HG03520 (cell line): ENCODE data around the gene CGB2.
"Not testable (repeated sequence)": the region's sequence is repeated elsewhere in the genome, so short reads cannot be mapped to it uniquely, and the experiment has no call there.

Experiments
- ATAC-seq: cut with Tn5 transposase; IDR thresholded peaks from one replicate; pipeline ENCODE4 v1.9.1; 2021; ENCODE audit warnings: mild to moderate bottlenecking, moderate library complexity; ENCODE audit not compliant: unreplicated experiment

CGB2 gene

DNA sequence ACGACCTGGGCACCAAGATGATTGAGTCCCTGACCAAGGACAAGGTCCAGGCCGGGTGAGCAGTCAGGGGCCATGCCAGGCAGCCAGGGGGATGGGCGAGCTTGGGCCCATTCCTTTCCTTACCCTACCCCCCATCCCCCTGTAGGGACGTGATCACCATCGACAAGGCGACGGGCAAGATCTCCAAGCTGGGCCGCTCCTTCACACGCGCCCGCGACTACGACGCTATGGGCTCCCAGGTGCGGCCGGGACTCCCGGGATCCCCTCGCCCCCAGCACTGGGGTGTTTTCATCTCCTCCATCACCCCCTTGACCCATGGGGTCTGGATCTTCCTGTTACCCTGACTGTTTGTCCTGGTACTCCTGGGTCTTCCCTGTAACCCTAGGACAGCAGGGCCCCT lies 21.9 kb upstream of the CGB2 start:
- no peak for ATAC-seq

GRCh38 chr19:49010453-49010852 lies 21.2 kb upstream of the CGB2 start:
- ATAC-seq: no peak

- ATAC-seq: no peak
Measured at GRCh38 chr19:49011194-49011593, 20.5 kb upstream of the CGB2 start.

GRCh38 chr19:49014123-49014869 lies 17.4 kb upstream of the CGB2 start:
- ATAC-seq: no peak

DNA sequence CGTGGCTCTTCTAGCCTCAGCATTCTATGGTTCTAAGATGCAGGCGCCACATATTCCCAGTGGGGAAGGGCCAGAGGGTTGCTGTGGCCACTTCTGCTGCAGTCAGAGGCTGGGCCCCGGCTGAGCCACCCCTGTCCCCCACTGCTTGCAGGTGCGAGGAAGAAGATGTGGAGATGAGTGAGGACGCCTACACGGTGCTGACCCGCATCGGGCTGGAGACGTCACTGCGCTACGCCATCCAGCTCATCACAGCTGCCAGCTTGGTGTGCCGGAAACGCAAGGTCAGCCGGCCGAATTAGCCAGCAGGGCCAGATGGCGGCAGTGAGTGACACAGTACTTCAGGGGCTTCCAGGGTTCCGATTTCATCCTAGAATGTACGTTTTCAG lies 16.8 kb upstream of the CGB2 start:
- no peak for ATAC-seq

DNA sequence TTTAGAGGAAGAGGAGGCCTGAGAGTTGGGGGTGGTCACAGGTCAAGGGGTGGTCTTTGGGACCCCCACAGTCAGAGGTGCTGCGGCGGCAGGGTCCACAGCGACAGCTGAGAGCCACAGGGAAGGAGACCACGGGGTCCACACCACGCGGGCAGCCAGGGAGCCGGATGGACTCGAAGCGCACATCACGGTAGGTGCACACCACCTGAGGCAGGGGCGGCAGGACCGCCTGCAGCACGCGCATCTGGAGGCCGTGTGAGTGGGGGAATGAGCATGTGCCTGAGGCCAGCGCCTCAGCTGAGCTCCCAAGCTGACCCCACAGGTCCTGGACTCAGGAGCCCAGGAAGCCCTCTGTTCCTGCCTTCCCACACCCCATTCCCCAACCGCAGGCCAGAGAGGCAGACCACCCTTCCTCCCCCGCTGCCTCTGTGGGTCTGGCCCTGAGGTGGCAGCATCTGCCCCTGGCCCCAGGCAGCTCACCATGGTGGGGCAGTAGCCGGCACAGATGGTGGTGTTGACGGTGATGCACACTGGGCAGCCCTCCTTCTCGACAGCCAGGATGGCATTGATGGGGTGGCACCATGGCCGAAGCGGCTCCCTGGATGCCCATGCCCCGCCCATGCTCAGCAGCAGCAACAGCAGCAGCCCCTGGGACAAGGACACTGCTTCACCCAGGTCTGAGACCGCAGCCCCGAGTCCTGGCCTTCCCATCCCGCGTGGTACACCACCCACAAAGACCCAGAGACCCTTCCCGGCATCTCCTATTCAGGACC lies 15.4 kb upstream of the CGB2 start:
- ATAC-seq: no peak

GRCh38 chr19:49017041-49017665 lies 14.5 kb upstream of the CGB2 start, which contains the start of gene LHB:
Gene LHB (minus strand): TSS chr19:49017091. CDS start chr19:49017081, 10 bp downstream.
- no peak for ATAC-seq

GRCh38 chr19:49017666-49018351 lies 13.9 kb upstream of the CGB2 start:
- no peak for ATAC-seq

GRCh38 chr19:49018388-49019241 lies 13.1 kb upstream of the CGB2 start:
- ATAC-seq: not testable (repeated sequence)

GRCh38 chr19:49019242-49019932 lies 12.3 kb upstream of the CGB2 start:
- no peak for ATAC-seq

DNA sequence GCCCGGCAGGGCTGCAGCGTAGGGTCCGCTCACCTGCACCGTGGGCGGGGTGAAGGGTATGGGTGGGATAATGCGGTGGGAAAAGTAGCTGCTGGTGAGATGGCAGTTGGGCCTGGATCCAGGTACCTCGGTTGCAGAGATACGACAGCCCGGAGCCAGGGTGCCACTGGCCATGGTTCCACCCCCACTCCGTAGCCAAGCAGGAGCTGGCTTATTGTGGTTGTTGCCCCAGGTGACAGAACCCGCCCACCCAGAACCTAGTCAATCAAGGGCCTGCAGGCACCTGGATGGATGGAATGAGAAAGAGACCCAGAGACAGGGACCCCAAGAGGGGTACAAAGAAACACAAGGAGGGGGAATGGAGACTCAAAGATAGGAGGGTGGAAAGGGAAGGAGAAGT lies 11.3 kb upstream of the CGB2 start:
- no peak for ATAC-seq

DNA sequence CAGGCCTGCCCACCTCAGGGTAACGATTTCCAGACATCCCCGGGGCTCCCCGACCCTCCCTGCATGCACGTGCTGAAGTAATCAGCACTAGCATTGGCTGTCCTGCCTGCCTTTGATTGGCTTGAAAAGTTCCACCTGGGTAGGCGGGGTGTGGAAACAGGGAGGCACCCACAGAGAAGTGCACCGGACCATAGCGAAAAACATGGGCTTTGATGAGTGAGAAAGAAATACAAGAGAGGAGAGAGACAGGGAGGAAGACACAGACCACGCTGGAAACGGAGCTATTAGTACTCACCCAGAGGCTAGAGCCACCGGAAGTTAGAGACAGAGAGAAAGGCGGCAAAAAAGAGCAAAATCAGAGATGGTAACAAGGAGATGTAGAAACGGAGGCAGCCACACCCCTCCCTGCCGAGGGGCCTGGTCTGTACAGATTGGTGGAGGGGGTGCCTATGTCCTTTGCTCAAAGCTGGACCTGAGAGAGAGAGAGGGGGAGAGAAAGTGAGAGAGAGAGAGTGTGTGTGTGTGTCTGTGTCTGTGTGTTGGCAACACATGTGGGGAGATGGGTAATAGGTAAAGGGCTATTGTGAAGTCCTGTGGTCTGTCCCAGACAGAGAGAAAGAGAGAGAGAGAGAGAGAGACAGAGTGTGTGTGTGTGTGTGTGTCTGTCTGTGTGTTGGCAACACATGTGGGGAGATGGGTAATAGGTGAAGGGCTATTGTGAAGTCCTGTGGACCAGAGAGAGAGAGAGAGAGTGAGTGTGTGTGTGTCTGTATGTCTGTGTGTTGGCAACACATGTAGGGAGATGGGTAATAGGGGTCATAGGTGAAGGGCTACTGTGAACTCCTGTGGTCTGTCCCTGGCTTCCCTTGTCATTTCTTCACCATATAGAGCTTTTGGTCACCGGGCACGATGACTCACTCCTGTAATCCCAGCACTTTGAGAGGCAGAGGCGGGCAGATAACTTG lies 10.5 kb upstream of the CGB2 start:
- ATAC-seq: no peak

DNA sequence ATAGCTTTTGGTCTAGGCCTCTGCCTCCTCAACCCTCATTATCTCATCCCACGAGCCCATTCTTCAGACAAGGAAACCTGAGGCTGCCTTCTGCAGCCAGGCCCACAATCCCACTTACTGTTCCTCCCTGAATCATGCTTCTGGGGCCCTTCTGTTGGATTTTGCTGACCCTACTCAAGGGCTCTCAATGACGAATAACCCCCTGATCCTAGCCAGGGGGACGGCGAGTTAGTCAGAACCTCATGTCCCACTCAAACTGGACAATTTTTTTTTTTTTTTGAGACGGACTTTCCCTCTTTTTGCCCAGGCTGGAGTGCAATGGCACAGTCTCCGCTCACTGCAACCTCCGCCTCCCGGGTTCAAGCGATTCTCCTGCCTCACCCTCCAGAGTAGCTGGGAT lies 9.6 kb upstream of the CGB2 start:
- ATAC-seq: no peak

- ATAC-seq: not testable (repeated sequence)
Measured at GRCh38 chr19:49024233-49024632, 7.5 kb upstream of the CGB2 start, which contains the start of gene CGB3. Gene CGB3 (minus strand): TSS chr19:49024333. CDS start chr19:49023971, 362 bp downstream.

- not testable (repeated sequence) for ATAC-seq
Measured at GRCh38 chr19:49025088-49025487, 6.6 kb upstream of the CGB2 start.

GRCh38 chr19:49025599-49025998 lies 6.1 kb upstream of the CGB2 start:
- not testable (repeated sequence) for ATAC-seq

DNA sequence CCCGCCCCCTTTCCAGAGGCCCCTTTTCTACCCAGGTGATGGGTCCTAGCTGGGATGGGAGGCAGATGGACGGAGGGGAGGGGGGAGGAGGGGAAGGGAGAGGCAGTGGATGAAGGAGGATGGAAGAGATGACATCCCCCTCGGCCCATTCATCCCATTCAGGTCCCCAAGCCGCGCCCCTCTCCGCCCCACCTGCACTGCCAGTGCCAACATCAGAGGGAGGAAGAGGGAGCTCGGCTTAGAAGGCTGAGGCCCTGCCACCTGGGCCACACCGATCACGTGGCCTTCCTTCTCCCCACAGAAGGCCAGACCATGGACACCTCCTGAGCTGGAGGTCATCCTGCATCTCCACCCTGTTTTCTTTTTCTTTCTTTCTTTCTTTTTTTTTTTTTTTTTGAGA lies 3.0 kb upstream of the CGB2 start:
- ATAC-seq: not testable (repeated sequence)

GRCh38 chr19:49029749-49030148 lies 1.9 kb upstream of the CGB2 start:
- ATAC-seq: not testable (repeated sequence)
